HG02852 (cell line): Measurements from ENCODE around the gene NRARP.
A peak's percentile ranks its signal among the peaks of the same experiment; 100 is the strongest.

Experiments used
- ATAC-seq: cut with Tn5 transposase; IDR thresholded peaks from one replicate; pipeline ENCODE4 v1.9.1; 2021; ENCODE audit warnings: mild to moderate bottlenecking, moderate library complexity; ENCODE audit not compliant: unreplicated experiment

NRARP gene

GRCh38 chr9:137300567-137301080 is 1.4 kb downstream of the NRARP start:
- no peak for ATAC-seq

GRCh38 chr9:137299938-137300337 is 2.1 kb downstream of the NRARP start:
- no peak for ATAC-seq

- no peak for ATAC-seq
Observed at GRCh38 chr9:137299203-137299565, 2.9 kb downstream of the NRARP start.

- no peak for ATAC-seq
Observed at GRCh38 chr9:137298401-137299202, 3.5 kb downstream of the NRARP start.

GRCh38 chr9:137297966-137298365 is 4.1 kb downstream of the NRARP start:
- no peak for ATAC-seq

GRCh38 chr9:137296670-137297664 is 5.1 kb downstream of the NRARP start:
- ATAC-seq = no peak

- ATAC-seq = no peak
Observed at GRCh38 chr9:137295849-137296669, 6.0 kb downstream of the NRARP start.

GRCh38 chr9:137295238-137295811 is 6.7 kb downstream of the NRARP start:
- ATAC-seq = peak; percentile 61

GRCh38 chr9:137294681-137295237 is 7.3 kb downstream of the NRARP start:
- no peak for ATAC-seq

- no peak for ATAC-seq
Observed at GRCh38 chr9:137294091-137294680, 7.9 kb downstream of the NRARP start.

GRCh38 chr9:137293482-137294090 is 8.5 kb downstream of the NRARP start:
- no peak for ATAC-seq

- no peak for ATAC-seq
Observed at GRCh38 chr9:137293094-137293481, 9.0 kb downstream of the NRARP start.

- no peak for ATAC-seq
Observed at GRCh38 chr9:137286975-137287383, 15.1 kb downstream of the NRARP start.

GRCh38 chr9:137281345-137282116 is 20.5 kb downstream of the NRARP start:
- no peak for ATAC-seq

- no peak for ATAC-seq
Observed at GRCh38 chr9:137280474-137281344, 21.4 kb downstream of the NRARP start.

GRCh38 chr9:137279741-137280473 is 22.2 kb downstream of the NRARP start:
- ATAC-seq = no peak
